GM19395 (cell line): Measurements from ENCODE around the gene PLCB4.

Experiments used
- ATAC-seq: cut with Tn5 transposase; IDR thresholded peaks from one replicate; pipeline ENCODE4 v1.9.1; 2021; ENCODE audit warnings: mild to moderate bottlenecking, moderate library complexity; ENCODE audit not compliant: unreplicated experiment

Gene PLCB4

GRCh38 chr20:9100691-9101090 is 31.8 kb downstream of the PLCB4 start:
- ATAC-seq: no peak

GRCh38 chr20:9102456-9102855 is 33.6 kb downstream of the PLCB4 start:
- no peak for ATAC-seq

DNA sequence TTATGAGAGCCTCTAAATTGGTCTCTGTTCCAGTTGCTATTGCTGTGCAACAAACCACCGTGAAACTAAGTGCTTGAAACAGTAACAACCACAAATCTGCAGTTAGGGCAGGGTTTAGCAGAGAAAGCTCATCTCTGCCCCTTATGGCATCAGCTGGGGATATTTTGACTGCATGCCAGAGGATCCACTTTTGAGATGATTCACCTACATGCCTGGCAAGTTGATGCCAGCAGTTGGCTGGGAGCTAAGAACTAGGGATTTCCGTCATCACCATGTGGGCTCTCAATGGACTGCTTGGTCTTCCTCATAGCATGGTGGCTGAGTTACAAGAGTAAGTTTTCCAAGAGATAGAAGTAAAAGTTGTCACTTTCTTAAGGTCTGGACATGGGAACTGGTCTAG is 35.1 kb downstream of the PLCB4 start:
- ATAC-seq: no peak

GRCh38 chr20:9108260-9108659 is 39.4 kb downstream of the PLCB4 start:
- no peak for ATAC-seq

- no peak for ATAC-seq
These were observed 40.7 kb downstream of the PLCB4 start for GRCh38 chr20:9109566-9109965.

DNA sequence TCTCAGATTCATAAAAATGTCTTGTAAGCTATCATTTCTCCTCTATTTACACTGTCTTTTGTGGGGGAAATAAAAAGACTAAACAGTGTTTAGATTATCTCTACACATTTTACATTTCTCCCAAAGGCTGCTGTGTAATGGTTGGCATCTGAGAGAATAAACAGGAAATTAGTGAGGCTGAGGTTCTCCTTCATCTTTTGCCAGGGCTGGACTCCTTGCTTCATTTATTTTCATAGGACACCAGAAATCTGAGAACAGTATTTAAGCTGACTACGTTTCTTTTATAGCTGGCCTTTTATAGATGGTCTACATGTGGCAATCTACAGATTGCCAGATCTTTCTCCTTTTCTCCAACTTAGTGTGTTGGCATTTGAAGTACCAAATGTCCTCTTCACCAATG is 41.5 kb downstream of the PLCB4 start:
- no peak for ATAC-seq

- no peak for ATAC-seq
These were observed 42.1 kb downstream of the PLCB4 start for GRCh38 chr20:9110916-9111432.

DNA sequence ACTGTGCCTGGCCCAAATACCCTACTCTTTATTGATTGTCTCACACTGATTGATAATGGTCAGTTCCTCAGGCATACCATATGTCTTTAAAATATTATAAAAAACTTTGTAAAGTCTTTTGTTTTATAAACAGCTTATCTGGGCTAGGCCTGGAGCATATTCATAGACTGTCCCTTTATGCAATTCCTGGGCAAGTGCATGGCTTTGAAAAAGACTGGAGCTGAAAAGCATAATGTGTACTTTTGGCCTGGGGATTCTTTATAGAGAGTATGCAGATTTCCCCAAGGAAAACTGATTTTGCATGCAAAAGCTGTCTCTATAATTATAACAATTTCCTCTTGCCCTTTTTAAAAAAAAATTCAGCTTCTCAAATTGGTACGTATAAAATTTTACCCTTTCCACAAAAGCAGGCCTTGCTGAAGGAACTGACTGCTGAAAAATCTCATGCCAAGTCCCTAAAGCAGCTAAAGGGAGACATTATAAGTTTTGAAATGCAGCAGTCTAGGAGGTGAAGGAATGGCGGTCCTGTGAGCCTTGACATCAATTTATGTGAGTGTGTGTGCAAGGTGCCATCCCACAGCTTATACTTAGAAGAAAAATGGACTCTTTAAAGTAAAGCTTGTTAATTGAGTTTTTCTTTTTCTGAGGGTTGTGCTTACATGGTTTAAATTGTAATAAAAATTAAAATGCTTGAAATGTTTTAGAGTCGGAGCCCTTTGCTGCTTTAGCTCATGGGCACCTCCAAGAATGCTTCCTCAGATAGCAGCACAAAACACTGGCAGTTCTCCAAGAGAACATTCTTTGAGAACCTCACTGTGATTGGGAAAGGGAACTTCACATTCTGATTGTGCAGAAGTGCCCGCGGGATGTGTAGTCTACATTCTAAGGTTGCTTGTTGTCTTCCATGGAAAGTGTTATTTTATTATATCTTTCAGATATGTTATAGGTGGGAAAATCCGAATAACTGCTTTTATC is 43.9 kb downstream of the PLCB4 start:
- ATAC-seq: no peak

DNA sequence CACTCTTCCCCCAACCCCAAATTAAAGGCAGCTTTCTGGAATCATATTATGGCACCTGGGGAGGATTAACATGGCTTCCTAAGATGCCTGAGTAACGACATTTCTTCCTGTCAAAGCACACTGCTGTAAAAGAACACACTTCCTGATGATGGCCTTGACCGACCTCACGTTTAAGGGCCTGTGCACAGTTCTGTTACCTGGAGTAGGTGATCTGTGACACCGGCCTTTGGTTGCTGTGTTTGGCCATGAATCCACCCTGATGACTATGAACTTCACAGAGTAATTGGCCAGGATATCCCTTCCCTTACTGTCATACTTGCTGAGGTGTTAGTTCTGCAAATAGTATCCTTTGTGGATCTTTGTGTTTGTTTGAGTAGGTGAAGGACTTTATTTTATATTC is 45.8 kb downstream of the PLCB4 start:
- no peak for ATAC-seq

GRCh38 chr20:9117548-9117947 is 48.7 kb downstream of the PLCB4 start:
- no peak for ATAC-seq

DNA sequence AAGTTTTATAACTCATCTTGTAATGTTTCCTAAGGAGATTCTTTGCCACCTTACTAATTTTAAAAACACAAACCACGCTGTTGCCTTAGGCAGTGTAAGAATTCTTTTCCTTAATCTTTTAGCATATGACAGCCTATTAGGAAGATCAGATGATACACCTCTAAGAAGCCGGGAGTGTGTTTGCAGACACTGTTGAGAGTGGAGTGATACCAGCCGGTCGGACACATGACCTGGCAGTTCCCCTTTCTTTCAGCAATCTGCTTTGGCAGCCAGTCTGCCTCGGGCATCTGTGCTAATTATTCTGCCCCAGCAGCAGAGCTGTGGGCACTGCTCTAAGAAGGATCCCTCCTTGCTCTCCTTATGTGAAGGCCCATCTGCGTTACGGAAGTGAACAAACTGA is 50.9 kb downstream of the PLCB4 start:
- no peak for ATAC-seq

DNA sequence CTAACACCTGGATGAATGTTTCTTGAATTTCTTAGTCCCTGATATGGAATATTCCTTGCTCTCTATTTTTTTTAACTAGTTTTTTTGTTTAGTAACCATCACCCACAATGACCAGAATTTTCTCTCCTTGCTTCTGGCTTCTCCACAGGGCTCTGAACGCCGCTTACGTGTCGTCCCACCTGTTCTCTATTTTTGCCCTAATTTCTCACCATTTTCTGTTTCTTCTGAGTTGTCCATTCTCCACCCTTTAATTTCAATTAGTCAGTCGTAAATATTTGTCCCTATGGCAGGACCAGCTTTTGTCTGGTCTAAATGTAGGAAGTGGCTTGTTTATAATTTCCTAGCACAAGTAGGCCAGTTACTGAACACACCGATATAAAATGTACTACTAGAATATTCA is 52.3 kb downstream of the PLCB4 start:
- ATAC-seq: no peak

GRCh38 chr20:9122571-9122970 is 53.7 kb downstream of the PLCB4 start:
- no peak for ATAC-seq

- ATAC-seq: no peak
These were observed 57.6 kb downstream of the PLCB4 start for GRCh38 chr20:9126527-9126926.

DNA sequence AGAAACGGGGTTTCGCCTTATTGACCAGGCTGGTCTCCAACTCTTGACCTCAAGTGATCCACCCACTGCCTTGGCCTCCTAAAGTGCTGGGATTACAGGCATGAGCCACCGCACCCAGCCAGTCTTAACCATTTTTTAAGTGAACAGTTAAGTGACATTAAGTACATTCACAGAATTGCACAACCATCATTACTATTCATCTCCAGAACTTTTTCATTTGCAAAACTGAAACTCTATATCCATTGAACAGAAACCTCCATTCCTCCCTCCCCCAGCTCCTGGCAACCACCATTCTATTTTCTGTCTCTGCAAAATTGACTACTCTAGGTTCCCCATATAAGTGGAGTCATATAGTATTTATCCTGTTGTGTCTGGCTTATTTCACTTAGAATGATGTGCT is 59.7 kb downstream of the PLCB4 start:
- ATAC-seq: no peak

DNA sequence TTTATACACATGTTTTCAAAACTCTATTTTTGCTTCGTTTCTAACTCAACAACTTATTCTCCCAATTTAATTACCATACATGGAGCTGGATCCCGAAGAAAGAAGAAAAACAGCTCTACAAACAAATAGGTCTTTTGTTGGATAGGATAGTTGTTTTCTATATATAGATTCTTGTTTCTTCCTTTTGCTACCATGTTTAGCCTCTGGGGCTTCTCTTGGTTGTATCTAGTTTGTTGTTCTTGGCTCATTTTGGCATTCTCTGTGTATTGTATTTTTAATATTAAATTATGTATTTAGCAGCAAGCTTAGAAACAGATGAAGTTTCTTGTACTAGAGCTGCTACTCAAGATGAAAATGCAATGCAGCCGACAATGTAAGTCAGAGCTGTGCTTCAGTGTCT is 60.9 kb downstream of the PLCB4 start:
- no peak for ATAC-seq

DNA sequence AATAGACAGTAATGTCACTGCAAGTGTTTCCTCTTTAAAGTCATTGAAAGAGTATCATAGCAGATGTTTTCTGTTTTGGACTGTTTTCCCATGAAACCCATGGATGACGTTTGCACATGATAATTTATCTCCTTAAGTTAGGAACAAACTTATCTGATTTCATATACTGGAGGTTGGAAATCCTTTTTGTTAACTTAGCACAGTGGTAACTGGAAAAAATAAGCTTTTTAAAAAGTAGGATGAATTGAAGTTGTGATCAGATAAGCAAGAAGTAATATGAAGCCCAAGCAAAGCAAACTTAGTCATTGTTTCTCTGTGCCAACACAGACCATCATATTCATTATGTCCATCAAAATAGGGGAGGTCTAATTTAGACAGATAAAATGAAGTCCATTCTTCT is 61.6 kb downstream of the PLCB4 start:
- no peak for ATAC-seq

GRCh38 chr20:9131841-9132240 is 63.0 kb downstream of the PLCB4 start:
- no peak for ATAC-seq

DNA sequence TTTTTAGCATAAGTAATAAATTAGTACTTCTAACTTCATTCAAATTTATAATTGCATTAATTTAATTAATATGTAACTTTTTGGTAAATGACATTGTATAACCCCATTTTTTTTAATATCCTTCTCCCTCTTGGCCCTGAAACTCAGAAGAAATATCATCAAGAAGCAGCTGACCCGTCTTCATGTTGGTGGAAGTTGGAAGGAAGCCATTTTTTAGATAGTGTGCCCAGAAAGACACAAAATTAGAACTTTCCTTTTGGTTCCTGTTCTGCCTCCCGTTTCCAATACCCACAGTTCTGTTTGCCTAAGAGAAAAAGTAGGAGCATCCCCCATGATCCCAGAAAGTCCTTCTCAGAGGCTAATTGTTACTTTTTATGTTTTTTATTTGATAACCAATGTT is 65.5 kb downstream of the PLCB4 start:
- no peak for ATAC-seq

DNA sequence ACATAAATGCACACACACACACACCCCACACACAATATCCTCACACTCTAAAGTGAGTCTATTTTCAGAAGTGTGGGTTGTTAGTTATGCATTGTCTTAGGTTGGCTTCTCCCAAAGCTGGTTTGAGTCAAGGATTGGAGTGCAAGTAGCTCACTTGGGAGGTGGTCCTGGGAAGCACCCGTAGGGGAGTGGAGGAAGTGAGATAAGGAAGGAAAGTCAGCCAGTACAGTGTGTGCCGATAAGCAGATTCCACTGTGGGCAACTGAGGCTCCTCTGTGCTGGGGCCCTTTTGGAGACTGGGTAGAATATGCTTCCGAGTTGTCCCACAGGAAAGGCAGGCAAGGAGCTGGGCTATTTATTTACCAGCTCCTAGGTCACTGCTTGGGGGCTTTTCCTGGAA is 67.2 kb downstream of the PLCB4 start:
- no peak for ATAC-seq

- no peak for ATAC-seq
These were observed 68.1 kb downstream of the PLCB4 start for GRCh38 chr20:9137001-9137400.

GRCh38 chr20:9139106-9139833 is 70.4 kb downstream of the PLCB4 start:
- no peak for ATAC-seq
